Measurements from ENCODE around the gene TCF7L1.

DNA sequence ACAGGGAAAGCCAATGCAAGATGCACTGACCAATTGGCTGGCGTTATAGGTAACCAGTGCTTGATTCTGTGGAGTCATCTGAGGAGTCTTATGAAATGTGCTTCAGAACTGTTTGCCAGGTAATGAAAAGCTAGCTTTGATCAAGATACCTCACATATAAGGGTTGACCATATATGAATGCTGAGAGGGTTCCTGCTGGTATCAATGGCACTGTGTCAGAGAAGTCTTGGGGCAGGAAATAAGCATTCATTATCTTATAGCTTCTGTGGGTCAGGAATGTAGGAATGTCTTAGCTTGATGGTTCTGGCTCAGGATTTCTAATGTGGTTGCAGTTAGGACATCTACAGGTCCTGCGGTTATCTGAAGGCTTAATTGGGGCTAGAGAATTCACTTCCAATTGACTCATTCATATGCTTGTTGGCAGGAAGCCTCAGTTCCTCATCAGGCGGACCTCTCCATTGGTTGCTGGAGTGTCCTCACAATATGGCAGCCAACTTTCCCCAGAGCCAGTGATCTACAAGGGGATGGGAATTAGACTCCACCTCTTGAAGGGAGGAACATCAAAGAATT, 22.1 kb upstream of the TCF7L1 start:
- no peak for TF ChIP-seq CTCF (IDR thresholded peaks at IDR 0.05)
- TF ChIP-seq POLR2AphosphoS5 (IDR thresholded peaks at IDR 0.05; ENCODE audit: low read depth, low read length), result no peak

Data from Panc1 (cell line).